KMS-11 (cell line): ENCODE measurements around the gene MAP3K2.

ENCODE experiments used
- H2AFZ ChIP-seq: fragments of 200-600 bp; sonication (generic); 2 replicates; pipeline ENCODE4 v1.6.1; 2016; ENCODE audit warnings: antibody characterized with exemption, mixed run types, low read depth
- H3K27ac ChIP-seq: fragments of 200-600 bp; sonication (generic); 2 replicates; pipeline ENCODE4 v1.6.1; 2016; ENCODE audit warnings: mild to moderate bottlenecking, mixed run types
- H3K27me3 ChIP-seq: fragments of 200-600 bp; sonication (generic); 2 replicates; pipeline ENCODE4 v1.6.1; 2017; ENCODE audit warnings: mild to moderate bottlenecking, low read depth, mixed run types, moderate library complexity; ENCODE audit not compliant: insufficient read depth
- H3K36me3 ChIP-seq: fragments of 200-600 bp; sonication (generic); 2 replicates; pipeline ENCODE4 v1.6.1; 2017; ENCODE audit warnings: mild to moderate bottlenecking, mixed run types; ENCODE audit not compliant: insufficient read depth
- H3K4me1 ChIP-seq: fragments of 200-600 bp; sonication (generic); 2 replicates; pipeline ENCODE4 v1.6.1; 2016; ENCODE audit warnings: mild to moderate bottlenecking, low read depth, mixed run types; ENCODE audit not compliant: poor library complexity, severe bottlenecking
- H3K4me2 ChIP-seq: fragments of 200-600 bp; sonication (generic); 2 replicates; pipeline ENCODE4 v1.7.0; 2016; ENCODE audit warnings: mild to moderate bottlenecking, mixed run types
- H3K4me3 ChIP-seq: fragments of 200-600 bp; sonication (generic); IDR thresholded peaks from 2 replicates; pipeline ENCODE4 v1.6.1; 2017; ENCODE audit warnings: low read depth, low read length, mixed read lengths; ENCODE audit not compliant: insufficient read depth
- H3K79me2 ChIP-seq: fragments of 200-600 bp; sonication (generic); 2 replicates; pipeline ENCODE4 v1.6.1; 2016; ENCODE audit warnings: low read depth, mixed run types; ENCODE audit not compliant: insufficient read depth
- H3K9ac ChIP-seq: fragments of 200-600 bp; sonication (generic); 2 replicates; pipeline ENCODE4 v1.6.1; 2016; ENCODE audit warnings: mild to moderate bottlenecking, mixed run types
- H4K20me1 ChIP-seq: fragments of 200-600 bp; sonication (generic); 2 replicates; pipeline ENCODE4 v1.6.1; 2016; ENCODE audit warnings: mild to moderate bottlenecking, mixed run types; ENCODE audit not compliant: insufficient read depth
- TF ChIP-seq, protein P1 (sequence below): fragments of 200-600 bp; sonication (generic); conservative IDR thresholded peaks from 2 replicates; pipeline ENCODE4 v1.6.1; 2017; ENCODE audit warnings: low read depth, mild to moderate bottlenecking, antibody characterized with exemption, low read length, moderate library complexity, mixed read lengths

MAP3K2 gene

DNA sequence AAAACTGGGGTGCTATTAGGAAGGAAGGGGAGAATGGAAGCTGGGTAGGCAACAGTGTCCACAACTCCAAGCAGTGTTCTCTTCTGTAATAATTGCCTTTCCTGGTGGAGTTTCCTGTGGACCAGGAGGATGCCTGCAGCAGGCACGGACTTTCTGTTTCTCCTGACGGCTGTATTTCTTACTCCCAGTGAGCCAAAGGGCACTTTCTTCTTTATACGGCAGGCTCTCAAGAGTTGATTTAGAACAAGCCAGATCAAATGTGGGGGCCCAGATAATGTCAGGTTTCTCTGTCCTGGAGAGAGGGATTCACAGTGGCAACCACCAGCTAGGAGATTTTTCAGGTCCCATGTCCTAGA is 17.5 kb upstream of the MAP3K2 start:
- H3K4me2 ChIP-seq = no peak overlapping the region
- H4K20me1 ChIP-seq = no peaks in the 10 kb centered on the region
- H3K79me2 ChIP-seq = no peaks in the 10 kb centered on the region
- H3K36me3 ChIP-seq = no peaks in the 10 kb centered on the region
- TF ChIP-seq, protein P1, sequence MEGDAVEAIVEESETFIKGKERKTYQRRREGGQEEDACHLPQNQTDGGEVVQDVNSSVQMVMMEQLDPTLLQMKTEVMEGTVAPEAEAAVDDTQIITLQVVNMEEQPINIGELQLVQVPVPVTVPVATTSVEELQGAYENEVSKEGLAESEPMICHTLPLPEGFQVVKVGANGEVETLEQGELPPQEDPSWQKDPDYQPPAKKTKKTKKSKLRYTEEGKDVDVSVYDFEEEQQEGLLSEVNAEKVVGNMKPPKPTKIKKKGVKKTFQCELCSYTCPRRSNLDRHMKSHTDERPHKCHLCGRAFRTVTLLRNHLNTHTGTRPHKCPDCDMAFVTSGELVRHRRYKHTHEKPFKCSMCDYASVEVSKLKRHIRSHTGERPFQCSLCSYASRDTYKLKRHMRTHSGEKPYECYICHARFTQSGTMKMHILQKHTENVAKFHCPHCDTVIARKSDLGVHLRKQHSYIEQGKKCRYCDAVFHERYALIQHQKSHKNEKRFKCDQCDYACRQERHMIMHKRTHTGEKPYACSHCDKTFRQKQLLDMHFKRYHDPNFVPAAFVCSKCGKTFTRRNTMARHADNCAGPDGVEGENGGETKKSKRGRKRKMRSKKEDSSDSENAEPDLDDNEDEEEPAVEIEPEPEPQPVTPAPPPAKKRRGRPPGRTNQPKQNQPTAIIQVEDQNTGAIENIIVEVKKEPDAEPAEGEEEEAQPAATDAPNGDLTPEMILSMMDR = no peak
- peaks cover 15% of the 10 kb centered on the region for H3K4me1 ChIP-seq
- no peak overlapping the region for H3K9ac ChIP-seq
- no peak overlapping the region for H3K4me3 ChIP-seq
- H2AFZ ChIP-seq = no peak overlapping the region
- H3K27me3 ChIP-seq = no peaks in the 10 kb centered on the region
- no peak overlapping the region for H3K27ac ChIP-seq

DNA sequence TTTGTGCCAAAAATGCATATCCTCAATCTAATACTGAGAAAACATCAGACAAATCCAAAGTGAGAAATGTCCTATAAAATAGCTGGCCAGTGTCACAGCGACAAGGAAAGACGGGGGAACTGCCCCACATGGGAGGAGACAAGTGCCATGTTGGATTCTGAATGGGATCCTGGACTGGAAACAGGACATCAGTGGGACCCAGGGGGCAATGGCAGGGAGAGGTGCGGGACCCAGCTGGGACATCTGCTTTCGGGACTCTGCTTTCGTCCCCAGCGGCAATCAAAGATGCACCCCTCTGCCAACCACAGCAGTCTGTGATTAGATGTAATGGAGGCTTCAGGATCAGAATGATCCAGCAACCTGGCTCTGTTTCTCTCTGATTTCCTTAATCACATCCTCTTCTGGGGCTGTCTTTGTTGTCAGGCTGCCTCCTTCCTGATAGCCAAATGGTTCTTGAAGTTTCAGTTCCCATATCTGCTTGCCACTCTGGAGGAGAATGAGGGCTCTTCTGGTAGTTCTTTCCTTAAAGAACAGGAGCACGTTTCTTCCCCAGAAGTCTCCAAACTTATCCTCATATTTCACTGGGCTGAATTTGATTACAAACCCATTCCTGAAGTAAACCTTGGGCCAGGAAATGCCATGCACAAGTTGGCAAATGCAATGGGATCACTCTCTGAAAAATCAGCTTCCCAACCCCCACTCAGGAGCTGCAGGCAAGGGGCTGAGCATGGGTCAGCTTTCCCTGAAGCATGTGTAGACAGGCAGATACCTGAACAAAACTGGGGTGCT is 16.9 kb upstream of the MAP3K2 start:
- Histone ChIP-seq H3K79me2 (no peaks in the 10 kb centered on the region), H3K4me2 (no peak overlapping the region), H3K9ac (no peak overlapping the region), H3K4me1 (peaks cover 15% of the 10 kb centered on the region), H3K4me3 (no peak overlapping the region), H2AFZ (no peak overlapping the region), H4K20me1 (no peaks in the 10 kb centered on the region), H3K27ac (no peak overlapping the region), H3K36me3 (no peaks in the 10 kb centered on the region), H3K27me3 (no peaks in the 10 kb centered on the region)
- TF ChIP-seq, protein P1 = no peak

DNA sequence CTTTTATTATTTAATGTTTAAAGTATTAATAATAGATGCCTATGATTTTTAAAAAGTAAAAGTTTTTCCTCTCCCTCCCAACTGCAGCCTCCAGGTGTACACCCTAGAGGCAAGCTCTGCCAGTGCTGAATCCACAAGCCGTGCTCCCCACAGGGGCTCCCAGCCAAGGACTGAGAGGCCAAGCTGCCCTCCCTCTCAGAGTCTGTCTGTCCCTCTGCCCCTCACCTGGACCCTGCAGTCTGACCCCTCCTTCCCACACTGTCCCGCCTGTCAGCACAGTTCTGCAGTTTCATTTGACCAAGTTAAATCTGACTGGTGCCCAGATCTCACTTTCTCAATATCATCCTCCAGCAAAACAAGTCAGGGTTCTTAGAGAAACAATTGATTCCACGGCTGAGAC is 15.7 kb upstream of the MAP3K2 start:
- Histone ChIP-seq H3K27ac (no peak overlapping the region), H3K4me1 (peaks cover 9% of the 10 kb centered on the region), H3K36me3 (no peaks in the 10 kb centered on the region), H3K79me2 (no peaks in the 10 kb centered on the region), H3K27me3 (no peaks in the 10 kb centered on the region), H3K4me2 (no peak overlapping the region), H3K9ac (no peak overlapping the region), H4K20me1 (no peaks in the 10 kb centered on the region), H2AFZ (no peak overlapping the region), H3K4me3 (no peak overlapping the region)
- TF ChIP-seq, protein P1 = no peak

DNA sequence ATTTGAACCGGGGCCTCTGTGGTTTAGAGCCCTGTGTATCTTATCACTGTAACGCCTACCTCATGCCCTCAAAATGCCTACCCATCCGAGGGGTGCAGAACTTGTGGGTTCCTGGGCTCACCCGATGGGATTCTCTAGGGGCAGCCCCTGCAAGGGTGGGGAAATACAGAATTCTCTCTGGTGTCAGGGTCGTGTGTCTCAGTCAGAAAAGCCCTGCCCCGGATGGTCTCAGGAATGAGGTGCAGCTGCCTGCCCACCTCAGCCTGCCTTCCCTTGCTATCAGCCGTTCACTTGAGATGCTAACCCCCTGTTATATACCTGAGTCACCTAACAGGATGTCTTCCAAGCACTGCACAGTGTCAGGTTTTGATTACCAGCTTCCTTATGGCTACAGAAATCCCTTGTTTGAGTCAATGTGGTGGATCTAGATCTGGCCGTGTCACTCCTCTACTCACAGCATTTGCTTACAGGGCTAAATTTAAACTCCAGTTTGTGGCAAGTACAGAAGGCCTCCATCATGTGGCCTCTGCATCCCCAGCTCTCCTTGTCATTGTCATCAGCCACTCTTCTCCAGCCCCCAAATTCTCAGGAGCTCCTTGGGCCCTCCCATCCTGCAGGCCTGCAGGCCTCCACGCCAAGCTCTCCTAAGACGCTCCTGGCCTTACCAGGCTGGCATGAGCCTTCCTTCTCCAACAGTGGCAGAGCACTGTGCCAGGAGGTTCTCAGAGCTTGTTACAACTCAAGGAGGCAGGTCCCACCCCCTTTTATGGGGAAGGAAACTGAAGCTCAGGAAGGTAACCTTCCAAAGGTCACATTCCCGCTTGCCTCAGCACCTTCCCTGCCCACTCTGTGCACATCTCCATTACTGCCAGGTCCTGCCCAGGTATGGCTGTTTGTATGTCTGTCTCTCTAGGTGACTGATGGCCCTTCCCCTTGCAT is 14.3 kb upstream of the MAP3K2 start:
- Histone ChIP-seq H3K36me3 (no peaks in the 10 kb centered on the region), H3K9ac (no peak overlapping the region), H3K4me2 (no peak overlapping the region), H4K20me1 (no peaks in the 10 kb centered on the region), H3K79me2 (no peaks in the 10 kb centered on the region), H3K4me1 (peaks cover 10% of the 10 kb centered on the region), H3K4me3 (no peak overlapping the region), H3K27ac (no peak overlapping the region), H2AFZ (no peak overlapping the region), H3K27me3 (no peaks in the 10 kb centered on the region)
- TF ChIP-seq, protein P1 = no peak
